ENCODE measurements around the gene FPR3. TPM values are rescaled to one million over a fixed set of nuclear protein-coding genes. Genes with fewer than 3 reads are reported as not detected.

FPR3 gene
- polyA plus RNA-seq, 1 donor, result 0.20 TPM

GRCh38 chr19:51807111-51807701, 12.2 kb downstream of the FPR3 start:
- DNase-seq, result no peak

- no peak for DNase-seq
Measured at GRCh38 chr19:51807925-51808324, 13.0 kb downstream of the FPR3 start.

GRCh38 chr19:51808333-51808986, 13.5 kb downstream of the FPR3 start:
- no peak for DNase-seq

- DNase-seq, result no peak
Measured at GRCh38 chr19:51809787-51810186, 14.8 kb downstream of the FPR3 start.

GRCh38 chr19:51810223-51810622, 15.3 kb downstream of the FPR3 start:
- DNase-seq, result no peak

GRCh38 chr19:51811344-51811743, 16.4 kb downstream of the FPR3 start:
- DNase-seq, result no peak

- DNase-seq, result no peak
Measured at GRCh38 chr19:51815043-51815442, 20.1 kb downstream of the FPR3 start.

- DNase-seq, result no peak
Measured at GRCh38 chr19:51816711-51817110, 21.8 kb downstream of the FPR3 start.

- no peak for DNase-seq
Measured at GRCh38 chr19:51820011-51820410, 25.1 kb downstream of the FPR3 start.

GRCh38 chr19:51820831-51821446, 26.0 kb downstream of the FPR3 start:
- DNase-seq, result no peak

GRCh38 chr19:51821456-51821855, 26.5 kb downstream of the FPR3 start:
- DNase-seq, result no peak

GRCh38 chr19:51821921-51822320, 27.0 kb downstream of the FPR3 start:
- no peak for DNase-seq

GRCh38 chr19:51822325-51822724, 27.4 kb downstream of the FPR3 start:
- DNase-seq, result no peak

GRCh38 chr19:51822946-51823345, 28.0 kb downstream of the FPR3 start:
- no peak for DNase-seq

GRCh38 chr19:51824281-51825005, 29.5 kb downstream of the FPR3 start:
- DNase-seq, result no peak

GRCh38 chr19:51830274-51830673, 35.3 kb downstream of the FPR3 start:
- DNase-seq, result no peak

- DNase-seq, result no peak
Measured at GRCh38 chr19:51837145-51837544, 42.2 kb downstream of the FPR3 start.

GRCh38 chr19:51861870-51862622, 67.1 kb downstream of the FPR3 start:
- DNase-seq, result no peak

GRCh38 chr19:51873097-51873496, 78.1 kb downstream of the FPR3 start:
- no peak for DNase-seq
